HG03196 (cell line): ENCODE results near the gene OPTC.
"Not testable (repeated sequence)": the region's sequence is repeated elsewhere in the genome, so short reads cannot be mapped to it uniquely, and the experiment has no call there.

Experiments used
- ATAC-seq: cut with Tn5 transposase; IDR thresholded peaks from one replicate; pipeline ENCODE4 v1.9.1; 2021; ENCODE audit not compliant: unreplicated experiment

OPTC gene

GRCh38 chr1:203516184-203516583 lies 22.2 kb downstream of the OPTC start:
- no peak for ATAC-seq

DNA sequence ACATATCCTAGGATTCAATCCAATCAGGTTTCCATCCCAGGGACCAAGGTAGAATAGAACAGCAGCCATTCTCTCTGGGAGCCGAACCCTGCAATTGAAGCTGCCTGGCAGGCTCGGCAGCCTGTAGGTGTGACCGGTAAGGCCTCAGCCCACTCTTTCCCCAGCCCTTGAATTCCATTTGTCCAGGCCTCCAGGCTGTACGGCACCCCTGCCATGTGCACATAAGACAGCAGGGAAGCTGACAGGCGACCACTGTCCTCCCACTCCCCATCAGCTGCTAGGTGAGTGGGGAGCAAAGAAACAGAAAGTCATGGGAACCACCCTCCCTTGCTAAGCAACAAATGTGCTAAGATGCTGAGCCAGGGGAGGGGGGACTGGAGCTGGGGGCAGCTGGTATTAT lies 23.0 kb downstream of the OPTC start:
- no peak for ATAC-seq

DNA sequence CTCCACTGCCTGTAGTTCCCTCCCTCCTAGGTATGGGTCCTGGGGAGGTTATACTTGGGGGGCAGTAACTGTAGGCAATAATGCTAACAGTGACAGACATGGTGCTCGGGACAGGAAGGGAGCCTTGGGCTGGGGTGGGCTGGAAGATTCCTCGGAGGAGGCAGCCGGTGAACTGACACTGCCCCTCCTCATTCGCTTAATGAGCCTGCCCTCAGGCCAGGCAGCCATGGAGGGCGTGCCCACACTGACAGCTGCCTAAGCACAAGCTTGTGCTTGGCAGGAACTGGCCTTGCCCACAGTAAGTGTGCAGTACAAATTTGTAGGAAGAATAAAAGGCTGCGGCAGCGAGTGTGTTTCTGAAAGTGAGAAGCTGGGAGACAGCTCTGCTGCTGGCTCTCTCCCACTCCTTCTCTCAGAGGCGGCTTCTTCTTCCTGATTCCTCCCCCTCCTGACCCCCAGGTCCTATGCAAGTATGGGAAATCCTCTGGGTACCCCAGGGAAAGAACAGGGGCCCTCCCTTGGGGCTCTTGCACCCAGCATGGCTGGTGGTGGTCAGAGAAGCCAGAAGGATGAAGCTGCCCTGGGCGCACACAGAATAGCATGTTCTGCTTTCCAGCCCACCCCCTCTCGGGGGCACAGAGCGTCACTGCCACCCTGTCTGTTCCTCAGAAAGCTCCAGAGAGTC lies 23.6 kb downstream of the OPTC start:
- ATAC-seq: no peak

DNA sequence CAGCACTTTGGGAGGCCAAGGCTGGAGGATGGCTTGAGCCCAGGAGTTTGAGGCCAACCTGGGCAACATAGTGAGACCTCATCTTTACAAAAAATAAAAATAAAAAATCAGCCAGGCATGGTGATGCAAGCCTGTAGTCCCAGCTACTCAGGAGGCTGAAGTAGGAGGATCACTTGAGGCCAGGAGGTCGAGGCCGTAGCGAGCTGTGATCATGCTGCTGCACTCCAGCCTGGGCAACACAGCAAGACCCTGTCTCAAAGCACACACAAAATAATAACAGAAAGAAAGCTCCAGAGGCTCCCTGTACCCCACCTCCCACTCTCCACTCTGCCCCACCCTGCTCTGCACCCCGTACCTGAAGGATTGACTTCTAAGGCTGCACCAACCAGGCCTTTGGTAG lies 24.2 kb downstream of the OPTC start:
- not testable (repeated sequence) for ATAC-seq

- no peak for ATAC-seq
Observed at GRCh38 chr1:203518541-203518940, 24.6 kb downstream of the OPTC start.

GRCh38 chr1:203519053-203519840 lies 25.3 kb downstream of the OPTC start:
- no peak for ATAC-seq

GRCh38 chr1:203519896-203520295 lies 25.9 kb downstream of the OPTC start:
- ATAC-seq: no peak

DNA sequence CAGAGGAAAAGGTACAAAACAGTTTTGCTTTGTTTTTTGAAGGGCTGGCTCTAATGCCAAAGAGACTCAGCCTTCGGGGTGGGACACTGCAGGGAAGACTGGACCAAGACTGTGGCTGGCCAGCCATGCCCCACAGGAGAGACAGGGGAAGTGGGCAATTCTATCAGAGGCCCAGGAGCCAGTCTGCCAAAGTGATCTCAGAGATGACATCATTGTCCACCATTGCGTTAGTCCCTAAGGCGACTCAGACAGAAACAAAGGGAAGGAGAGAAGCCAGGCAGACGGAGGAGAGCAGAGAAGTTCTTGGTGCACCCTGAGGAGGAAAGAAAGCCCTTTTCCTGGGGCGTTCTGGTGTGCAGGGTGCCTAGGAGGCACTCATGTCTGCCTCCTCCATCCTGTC lies 26.4 kb downstream of the OPTC start:
- no peak for ATAC-seq

GRCh38 chr1:203521074-203521794 lies 27.3 kb downstream of the OPTC start:
- ATAC-seq: no peak

GRCh38 chr1:203521812-203522211 lies 27.9 kb downstream of the OPTC start:
- ATAC-seq: no peak

- no peak for ATAC-seq
Observed at GRCh38 chr1:203522237-203522636, 28.3 kb downstream of the OPTC start.

- ATAC-seq: no peak
Observed at GRCh38 chr1:203523667-203524066, 29.7 kb downstream of the OPTC start.

DNA sequence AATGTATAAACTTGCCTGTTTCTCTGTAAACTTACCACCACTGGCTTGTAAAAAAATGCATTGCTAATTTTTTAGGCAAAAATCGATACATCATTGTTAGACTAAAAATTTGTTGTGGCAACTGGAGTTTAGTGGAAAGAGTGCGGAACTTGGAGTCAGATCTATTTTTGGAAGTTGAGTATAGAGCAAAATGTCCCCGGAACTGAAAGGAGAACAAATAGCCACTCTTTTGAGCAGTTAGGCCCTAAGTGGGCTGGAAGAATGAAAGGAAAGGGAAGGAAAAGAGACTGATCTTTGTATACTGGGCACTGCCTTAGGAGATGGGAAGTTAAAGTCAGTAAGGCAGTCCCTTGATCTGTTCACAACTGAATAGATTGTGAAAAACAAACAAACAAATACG lies 30.2 kb downstream of the OPTC start:
- no peak for ATAC-seq

DNA sequence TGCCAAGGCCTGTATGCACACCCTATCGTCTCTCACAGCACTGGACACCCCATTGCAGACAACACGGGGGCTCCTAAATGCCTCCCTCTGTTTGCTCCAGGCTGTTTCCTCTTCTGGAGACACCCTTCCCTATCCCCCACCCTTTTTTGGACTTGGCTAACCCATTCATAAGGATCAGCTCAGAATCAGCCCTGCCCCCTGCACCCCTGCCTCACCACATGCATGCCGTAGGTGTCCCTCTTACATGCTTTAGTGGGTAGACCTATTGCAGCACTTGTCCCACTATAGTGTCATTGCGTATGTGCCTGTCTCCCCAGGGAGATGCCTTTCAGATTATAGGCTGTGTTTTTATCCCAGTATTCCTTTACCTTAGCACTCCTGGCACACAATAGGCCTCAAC lies 30.9 kb downstream of the OPTC start:
- ATAC-seq: no peak

DNA sequence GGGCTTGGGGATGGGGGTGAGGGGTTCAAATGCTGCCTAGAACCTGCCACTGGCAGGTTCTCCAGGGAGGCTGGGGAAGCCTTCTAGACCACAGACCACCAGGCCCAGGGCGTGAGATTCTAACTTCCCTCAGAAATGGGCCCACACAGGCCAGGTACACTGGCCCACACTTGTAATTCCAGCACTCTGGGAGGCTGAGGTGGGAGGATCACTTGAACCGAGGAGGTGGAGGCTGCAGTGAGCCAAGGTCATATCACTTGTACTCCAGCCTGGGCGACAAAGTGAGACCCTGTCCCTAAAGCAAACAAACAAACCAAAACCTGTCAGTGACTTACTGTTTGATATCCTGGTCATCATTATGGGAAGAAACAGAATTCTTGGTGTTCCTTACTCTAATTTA lies 31.7 kb downstream of the OPTC start:
- no peak for ATAC-seq

DNA sequence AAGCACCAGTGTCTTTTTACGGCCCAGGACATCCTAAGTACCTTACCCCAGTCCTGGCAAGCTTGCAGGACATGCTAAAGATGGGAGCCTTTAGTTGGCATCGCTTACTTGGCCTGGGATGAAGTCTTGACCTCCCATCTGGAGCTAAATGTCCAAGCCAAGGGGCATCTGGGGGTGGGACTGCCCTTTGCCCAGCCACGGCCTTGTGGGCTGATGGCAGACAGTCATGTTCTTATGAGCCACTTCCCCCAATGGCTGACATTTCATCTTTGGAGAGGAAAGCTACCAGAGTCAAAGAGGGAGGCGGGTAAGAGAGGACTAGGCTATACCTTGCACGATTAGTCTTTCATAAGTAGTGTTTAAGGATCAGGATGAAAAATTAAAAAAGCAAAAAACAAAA lies 32.2 kb downstream of the OPTC start:
- no peak for ATAC-seq

DNA sequence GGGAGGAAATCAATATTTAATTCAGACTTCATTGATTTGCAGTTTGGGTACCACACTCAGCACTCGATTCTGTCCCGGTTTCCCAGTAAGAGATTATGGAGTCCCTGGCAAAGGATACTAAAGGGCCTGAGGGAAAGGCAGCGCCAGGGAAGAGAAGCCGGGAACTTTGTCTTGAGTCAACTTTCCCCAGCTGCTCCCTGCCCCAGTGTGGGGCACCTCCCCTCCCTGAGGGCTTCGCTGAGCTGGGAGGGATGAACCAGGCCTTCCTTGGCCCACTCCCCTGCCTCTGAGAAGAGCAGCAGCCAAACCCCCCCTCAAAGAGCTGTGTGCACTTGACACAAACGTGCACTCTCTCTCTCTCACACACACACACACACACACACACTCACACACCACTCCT lies 32.6 kb downstream of the OPTC start:
- no peak for ATAC-seq

DNA sequence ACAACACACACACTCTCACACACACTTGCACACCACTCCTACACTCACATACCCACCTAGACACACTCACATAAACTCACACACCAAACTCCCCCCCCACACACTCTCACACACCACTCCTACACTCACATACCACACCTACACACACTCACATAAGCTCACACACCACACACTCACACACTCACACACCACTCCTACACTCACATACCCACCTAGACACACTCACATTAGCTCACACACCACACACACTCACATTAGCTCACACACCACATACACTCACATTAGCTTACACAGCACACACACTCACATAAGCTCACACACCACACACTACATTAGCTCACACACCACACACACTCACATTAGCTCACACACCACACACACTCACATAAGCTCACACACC lies 33.1 kb downstream of the OPTC start:
- no peak for ATAC-seq

- ATAC-seq: no peak
Observed at GRCh38 chr1:203528063-203528462, 34.1 kb downstream of the OPTC start.

- ATAC-seq: no peak
Observed at GRCh38 chr1:203528976-203529835, 35.3 kb downstream of the OPTC start.

GRCh38 chr1:203531063-203531462 lies 37.1 kb downstream of the OPTC start:
- no peak for ATAC-seq
